Ishikawa (cell line): Measurements from ENCODE around the gene FHIT.

ENCODE experiments used
- CEBPB ChIP-seq: IDR thresholded peaks from 2 replicates; pipeline ENCODE4 v1.6.1; 2012
- CREB1 ChIP-seq: IDR thresholded peaks from 2 replicates; pipeline ENCODE4 v1.6.1; 2012; ENCODE audit warnings: low read depth
- EP300 ChIP-seq: IDR thresholded peaks from 2 replicates; pipeline ENCODE4 v1.6.1; 2012; ENCODE audit warnings: borderline replicate concordance
- MAX ChIP-seq: IDR thresholded peaks from 2 replicates; pipeline ENCODE4 v1.6.1; 2012
- USF1 ChIP-seq: IDR thresholded peaks from 2 replicates; pipeline ENCODE4 v1.6.1; 2012
- ZBTB7A ChIP-seq: IDR thresholded peaks from 2 replicates; pipeline ENCODE4 v1.6.1; 2012; ENCODE audit warnings: low read depth
- TF ChIP-seq, protein P1 (sequence below): IDR thresholded peaks from 2 replicates; pipeline ENCODE4 v1.6.1; 2012; ENCODE audit warnings: low read depth, mild to moderate bottlenecking

GRCh38 chr3:59797533-59797932 lies 1453.7 kb downstream of the FHIT start:
- TF ChIP-seq MAX = no peak
- TF ChIP-seq ZBTB7A = no peak
- TF ChIP-seq, protein P1, sequence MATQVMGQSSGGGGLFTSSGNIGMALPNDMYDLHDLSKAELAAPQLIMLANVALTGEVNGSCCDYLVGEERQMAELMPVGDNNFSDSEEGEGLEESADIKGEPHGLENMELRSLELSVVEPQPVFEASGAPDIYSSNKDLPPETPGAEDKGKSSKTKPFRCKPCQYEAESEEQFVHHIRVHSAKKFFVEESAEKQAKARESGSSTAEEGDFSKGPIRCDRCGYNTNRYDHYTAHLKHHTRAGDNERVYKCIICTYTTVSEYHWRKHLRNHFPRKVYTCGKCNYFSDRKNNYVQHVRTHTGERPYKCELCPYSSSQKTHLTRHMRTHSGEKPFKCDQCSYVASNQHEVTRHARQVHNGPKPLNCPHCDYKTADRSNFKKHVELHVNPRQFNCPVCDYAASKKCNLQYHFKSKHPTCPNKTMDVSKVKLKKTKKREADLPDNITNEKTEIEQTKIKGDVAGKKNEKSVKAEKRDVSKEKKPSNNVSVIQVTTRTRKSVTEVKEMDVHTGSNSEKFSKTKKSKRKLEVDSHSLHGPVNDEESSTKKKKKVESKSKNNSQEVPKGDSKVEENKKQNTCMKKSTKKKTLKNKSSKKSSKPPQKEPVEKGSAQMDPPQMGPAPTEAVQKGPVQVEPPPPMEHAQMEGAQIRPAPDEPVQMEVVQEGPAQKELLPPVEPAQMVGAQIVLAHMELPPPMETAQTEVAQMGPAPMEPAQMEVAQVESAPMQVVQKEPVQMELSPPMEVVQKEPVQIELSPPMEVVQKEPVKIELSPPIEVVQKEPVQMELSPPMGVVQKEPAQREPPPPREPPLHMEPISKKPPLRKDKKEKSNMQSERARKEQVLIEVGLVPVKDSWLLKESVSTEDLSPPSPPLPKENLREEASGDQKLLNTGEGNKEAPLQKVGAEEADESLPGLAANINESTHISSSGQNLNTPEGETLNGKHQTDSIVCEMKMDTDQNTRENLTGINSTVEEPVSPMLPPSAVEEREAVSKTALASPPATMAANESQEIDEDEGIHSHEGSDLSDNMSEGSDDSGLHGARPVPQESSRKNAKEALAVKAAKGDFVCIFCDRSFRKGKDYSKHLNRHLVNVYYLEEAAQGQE = no peak
- no peak for TF ChIP-seq CREB1
- no peak for TF ChIP-seq EP300
- TF ChIP-seq USF1 = no peak
- no peak for TF ChIP-seq CEBPB
